GM10847 (cell line): ENCODE results near the gene NIN.

Experiments used
- POLR2A ChIP-seq: IDR thresholded peaks from 2 replicates; pipeline ENCODE4 v1.6.1; 2011; ENCODE audit not compliant: insufficient read length; ENCODE audit errors: extremely low read depth

NIN gene

GRCh38 chr14:50808053-50808452 lies 22.9 kb downstream of the NIN start:
- no peak for TF ChIP-seq POLR2A

- no peak for TF ChIP-seq POLR2A
These were observed 24.6 kb downstream of the NIN start for GRCh38 chr14:50806241-50806933.

DNA sequence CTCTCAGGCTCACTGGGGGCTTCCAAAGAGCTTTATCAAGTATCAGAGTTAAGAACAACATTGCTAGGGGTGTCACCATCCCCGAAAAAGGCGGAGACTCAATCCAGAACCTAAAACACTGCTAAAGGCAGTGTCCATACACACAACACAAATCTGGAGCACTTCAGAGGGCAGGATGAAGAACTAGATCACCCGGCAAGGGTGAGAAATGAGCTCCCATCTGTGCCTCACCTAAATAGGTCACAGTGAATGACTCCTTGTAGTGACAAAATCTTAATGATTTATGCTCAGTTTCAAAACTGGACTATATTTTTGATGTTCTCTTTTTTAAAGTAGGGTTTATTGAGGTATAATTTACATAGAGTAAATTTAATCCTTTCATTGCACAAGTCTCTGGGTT lies 25.6 kb downstream of the NIN start:
- TF ChIP-seq POLR2A, result no peak

DNA sequence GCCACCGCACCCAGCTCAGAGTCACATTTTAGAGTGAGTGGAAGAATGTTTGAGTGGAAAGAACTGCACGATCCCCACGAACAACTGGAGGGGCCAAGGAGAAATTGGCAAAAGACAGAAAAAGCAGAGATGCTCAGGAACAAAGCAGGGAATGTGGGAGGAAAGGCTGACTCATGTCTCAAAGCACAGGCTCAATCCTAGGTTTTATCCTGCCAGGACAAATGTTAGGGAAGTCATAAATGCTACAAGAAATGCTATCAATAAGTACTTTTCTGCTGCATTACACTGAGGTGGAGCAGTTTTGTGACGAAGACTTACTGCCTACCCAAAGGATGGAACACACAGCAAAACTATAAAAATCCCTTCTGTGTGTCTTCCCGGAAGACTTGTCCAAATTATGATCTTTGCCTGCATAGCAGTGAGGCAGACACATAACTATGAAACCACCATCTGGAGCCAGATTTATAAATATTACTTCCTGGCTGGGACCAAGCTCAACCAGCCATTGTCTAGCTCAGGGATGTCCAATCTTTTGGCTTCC lies 26.7 kb downstream of the NIN start:
- no peak for TF ChIP-seq POLR2A

DNA sequence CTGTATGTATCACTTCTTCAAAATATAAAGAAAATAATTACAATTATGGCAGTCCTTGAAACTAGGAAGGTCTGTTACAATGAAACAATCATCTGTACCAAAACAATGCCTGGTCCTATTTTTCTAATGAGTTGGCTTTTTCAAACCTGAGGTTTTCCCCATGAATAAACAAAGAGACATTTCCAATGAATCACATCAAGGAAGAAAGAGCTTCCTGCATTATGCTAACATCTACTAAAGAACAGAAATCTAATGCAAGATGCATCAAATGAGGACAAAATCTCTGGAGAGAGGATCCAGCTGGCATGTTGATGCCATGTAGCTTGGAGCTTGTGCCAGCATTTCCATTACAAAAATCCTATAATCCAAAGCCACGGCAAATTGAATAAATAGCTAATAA lies 29.3 kb downstream of the NIN start:
- no peak for TF ChIP-seq POLR2A

GRCh38 chr14:50800032-50800431 lies 30.9 kb downstream of the NIN start:
- TF ChIP-seq POLR2A, result no peak

- no peak for TF ChIP-seq POLR2A
These were observed 32.9 kb downstream of the NIN start for GRCh38 chr14:50798048-50798421.

- TF ChIP-seq POLR2A, result no peak
These were observed 33.5 kb downstream of the NIN start for GRCh38 chr14:50797250-50798047.

- no peak for TF ChIP-seq POLR2A
These were observed 34.6 kb downstream of the NIN start for GRCh38 chr14:50796390-50796789.

GRCh38 chr14:50795909-50796308 lies 35.1 kb downstream of the NIN start:
- TF ChIP-seq POLR2A, result no peak

GRCh38 chr14:50795142-50795541 lies 35.8 kb downstream of the NIN start:
- TF ChIP-seq POLR2A, result no peak

DNA sequence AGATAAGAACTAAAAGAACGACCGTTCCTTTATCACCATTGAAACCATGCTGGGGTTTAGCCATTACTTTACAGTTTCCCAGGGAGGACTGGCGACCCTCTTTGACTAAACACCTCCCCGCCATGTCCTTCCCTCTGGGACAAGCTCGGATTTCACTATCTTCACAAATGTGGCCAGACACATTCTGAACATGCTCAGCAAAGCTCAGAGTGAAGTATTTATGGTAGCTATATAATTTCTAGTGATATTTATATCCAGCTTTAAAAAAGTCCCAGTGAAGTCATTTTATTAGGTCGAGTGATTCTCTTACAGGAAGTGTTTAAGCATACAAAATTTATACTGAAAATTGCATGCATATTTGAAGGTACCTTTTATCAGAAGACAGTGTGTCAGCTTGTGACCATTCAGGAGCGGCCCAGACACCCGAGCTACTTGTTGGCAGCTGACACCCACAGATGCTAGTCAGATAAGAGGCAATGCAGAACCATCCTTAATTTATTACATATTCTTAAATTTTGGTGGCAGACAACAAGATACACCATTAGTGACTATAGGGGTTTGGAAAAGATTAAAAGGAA lies 36.8 kb downstream of the NIN start:
- no peak for TF ChIP-seq POLR2A

DNA sequence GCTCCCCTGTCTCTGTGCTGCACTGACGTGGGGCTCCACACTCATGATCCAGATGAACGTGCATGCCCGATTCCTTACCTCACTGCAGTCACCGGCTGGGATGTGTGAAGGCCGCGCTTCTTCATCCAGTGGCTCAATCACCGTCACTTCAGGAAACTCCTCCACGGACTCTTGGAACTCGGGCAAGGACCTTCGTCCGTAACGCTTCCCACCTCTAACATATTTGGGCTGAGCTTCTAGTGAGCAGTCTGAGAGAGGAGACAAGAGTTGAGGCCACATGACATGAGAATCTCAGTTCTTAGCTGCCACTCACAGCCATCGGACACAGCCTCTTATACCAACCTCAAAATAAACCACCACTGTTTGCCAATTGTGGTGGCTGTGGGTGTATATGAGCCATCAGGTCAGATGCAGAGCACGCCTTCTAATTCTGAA lies 38.3 kb downstream of the NIN start:
- TF ChIP-seq POLR2A, result no peak

DNA sequence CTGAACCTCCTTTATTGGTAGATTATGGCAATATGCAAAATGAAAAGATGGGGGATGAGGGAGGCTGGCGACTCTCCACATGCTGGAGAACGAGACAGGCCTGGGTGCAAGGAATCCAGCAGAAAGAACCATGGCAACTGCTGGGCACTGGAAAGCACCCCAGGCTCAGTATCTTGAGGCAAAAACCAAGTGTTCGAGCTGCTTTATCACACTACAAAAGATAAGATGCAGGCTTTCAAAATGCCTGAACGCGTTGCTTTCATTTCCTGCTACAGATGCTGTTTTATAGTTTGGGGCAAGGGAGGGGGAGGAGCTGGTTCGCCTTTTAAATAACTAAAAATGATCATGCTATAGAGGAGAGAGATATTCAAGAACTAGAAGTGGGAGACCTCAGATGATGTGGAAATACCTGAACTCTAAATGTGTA lies 38.9 kb downstream of the NIN start:
- TF ChIP-seq POLR2A, result no peak

DNA sequence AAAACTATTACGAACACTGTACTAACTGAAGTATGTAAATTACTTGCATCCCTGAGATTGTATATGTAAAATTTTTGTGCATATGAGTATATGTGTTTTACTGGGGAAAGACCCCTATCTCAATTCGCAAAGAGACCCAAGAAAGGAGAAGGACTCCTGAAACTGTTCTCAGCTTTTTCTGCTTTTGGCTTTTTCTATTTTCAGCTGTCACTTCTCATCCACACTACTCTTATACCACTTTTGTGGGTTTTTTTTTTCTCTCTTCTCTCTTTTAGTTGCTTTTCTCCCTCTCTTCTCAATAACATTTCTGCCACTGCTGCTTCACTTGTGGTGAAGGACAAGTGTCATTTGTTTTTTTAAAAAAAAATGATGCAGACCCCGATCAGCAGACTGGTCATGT lies 39.8 kb downstream of the NIN start:
- TF ChIP-seq POLR2A, result no peak

DNA sequence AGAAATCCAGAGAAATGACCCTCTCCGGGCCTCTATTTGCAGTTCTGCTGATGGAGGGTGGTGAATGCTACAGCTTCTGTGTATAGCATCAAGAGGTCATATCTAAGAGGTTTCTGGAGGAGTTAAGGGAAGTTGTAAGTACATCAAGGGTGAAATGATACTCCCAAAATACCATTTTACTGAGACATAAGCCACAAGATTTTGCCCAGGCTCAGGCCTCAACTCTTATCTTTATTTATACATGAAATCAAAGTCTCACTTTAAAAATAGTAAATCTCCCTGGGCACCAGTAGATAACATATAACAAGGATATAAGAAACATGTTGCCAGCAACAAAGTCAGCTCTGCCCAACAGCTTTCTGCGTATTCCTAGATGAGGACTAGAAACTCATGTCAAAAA lies 40.4 kb downstream of the NIN start:
- TF ChIP-seq POLR2A, result no peak

GRCh38 chr14:50786751-50787464 lies 44.1 kb downstream of the NIN start:
- TF ChIP-seq POLR2A, result no peak
